Retina (tissue), 1 donor: ENCODE measurements around the gene FAM171A2.
A peak's percentile ranks its signal among the peaks of the same experiment; 100 is the strongest.
"Not testable (repeated sequence)": the region's sequence is repeated elsewhere in the genome, so short reads cannot be mapped to it uniquely, and the experiment has no call there.

Experiments
- DNase-seq: peaks from one replicate; pipeline ENCODE4 v3.0.0-alpha.2; 2016

The FAM171A2 gene

GRCh38 chr17:44360144-44360533, 3.5 kb downstream of the FAM171A2 start:
- no peak for DNase-seq

DNA sequence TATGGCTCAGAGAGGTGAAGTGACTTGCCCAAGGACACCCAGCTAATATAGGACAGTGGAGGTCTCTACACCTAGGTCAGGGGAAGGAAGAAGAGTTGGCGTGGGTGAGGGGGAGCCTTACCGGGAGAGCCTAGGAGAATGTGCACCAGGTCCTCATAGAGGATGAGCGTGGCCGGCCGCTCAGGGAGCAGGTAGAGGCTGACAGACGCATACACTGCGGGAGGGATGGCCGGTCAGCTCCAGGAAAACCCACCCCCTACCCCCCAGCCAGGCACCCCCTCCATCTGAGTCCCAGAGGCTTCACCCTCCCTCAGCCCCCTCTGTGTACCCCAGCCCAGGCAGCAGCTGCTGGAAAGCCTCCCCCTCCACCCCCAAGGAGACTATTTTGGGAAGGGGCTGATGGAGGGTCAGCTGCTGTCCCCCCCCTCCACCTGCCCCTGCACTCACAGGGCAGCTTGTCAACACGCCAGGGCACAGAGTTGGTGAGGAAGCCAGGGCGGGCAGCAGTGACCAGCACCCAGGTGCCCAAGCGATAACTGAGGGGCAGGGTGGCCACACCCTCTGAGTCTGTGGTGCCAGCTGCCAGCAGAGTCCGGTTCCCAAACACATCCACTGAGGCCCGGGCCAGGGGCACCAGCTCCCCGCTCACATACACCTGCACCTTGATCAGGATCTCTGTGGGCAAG, 4.1 kb downstream of the FAM171A2 start:
- DNase-seq, result no peak

DNA sequence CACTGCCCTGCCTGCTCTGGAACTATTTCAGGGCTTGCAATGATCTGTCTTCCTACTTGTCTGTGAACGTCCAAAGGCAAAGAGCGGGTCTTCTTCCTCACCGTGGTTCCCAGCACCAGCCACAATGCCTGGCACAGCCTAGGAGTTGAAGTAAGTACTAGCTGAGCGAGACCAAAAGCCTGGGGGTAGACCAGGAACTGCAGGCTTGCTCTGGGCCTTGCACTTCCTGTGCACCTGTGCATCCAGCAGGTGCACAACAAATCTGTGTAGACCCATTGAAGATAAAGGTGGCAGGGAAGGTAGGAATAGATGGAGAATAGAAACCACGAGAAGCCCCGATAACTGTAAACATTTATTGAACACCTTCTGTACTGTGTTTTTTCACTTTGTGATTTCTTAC, 4.6 kb downstream of the FAM171A2 start:
- DNase-seq, result no peak

- no peak for DNase-seq
Measured at GRCh38 chr17:44358066-44358465, 5.6 kb downstream of the FAM171A2 start.

- no peak for DNase-seq
Measured at GRCh38 chr17:44356241-44356640, 7.4 kb downstream of the FAM171A2 start.

DNA sequence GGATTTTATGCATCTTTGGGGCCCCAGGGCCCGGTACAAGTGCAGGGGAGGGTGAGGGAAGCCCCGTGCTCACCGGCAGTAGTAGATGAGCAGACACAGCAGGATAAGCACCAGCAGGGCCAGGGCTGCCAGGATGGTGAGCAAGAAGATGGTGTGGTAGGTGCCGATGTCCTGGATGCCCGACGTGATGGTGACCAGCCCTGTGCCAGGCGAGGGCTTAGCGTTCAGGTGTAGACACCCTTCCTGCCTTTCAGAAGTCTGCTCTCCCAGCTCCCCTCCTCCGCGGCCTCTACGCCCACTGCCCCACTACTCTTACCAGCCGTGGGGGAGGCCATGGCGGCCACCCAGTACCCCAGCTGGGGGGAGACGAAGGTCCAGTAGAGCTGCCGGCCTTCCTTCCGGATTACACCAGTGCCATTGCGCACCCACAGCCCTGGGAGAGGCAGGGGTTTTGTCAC, 8.0 kb downstream of the FAM171A2 start:
- no peak for DNase-seq

GRCh38 chr17:44354582-44355561, 8.8 kb downstream of the FAM171A2 start:
- peak; percentile 81 for DNase-seq

- no peak for DNase-seq
Measured at GRCh38 chr17:44353672-44354331, 9.9 kb downstream of the FAM171A2 start.

- DNase-seq, result no peak
Measured at GRCh38 chr17:44352828-44353671, 10.6 kb downstream of the FAM171A2 start.

DNA sequence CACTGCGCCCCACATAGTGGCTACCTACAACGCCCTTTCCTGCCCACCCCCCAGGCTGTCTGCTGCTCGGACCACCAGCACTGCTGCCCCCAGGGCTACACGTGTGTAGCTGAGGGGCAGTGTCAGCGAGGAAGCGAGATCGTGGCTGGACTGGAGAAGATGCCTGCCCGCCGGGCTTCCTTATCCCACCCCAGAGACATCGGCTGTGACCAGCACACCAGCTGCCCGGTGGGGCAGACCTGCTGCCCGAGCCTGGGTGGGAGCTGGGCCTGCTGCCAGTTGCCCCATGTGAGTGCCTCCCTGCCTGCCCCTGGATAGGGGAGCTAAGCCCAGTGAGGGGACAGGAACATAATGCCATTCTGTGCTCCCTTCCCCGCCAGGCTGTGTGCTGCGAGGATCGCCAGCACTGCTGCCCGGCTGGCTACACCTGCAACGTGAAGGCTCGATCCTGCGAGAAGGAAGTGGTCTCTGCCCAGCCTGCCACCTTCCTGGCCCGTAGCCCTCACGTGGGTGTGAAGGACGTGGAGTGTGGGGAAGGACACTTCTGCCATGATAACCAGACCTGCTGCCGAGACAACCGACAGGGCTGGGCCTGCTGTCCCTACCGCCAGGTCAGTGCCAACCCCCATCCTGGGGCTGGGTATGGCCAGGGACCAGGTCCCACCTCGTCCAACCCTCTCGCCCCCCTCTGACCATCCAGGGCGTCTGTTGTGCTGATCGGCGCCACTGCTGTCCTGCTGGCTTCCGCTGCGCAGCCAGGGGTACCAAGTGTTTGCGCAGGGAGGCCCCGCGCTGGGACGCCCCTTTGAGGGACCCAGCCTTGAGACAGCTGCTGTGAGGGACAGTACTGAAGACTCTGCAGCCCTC, 11.5 kb downstream of the FAM171A2 start:
- no peak for DNase-seq

DNA sequence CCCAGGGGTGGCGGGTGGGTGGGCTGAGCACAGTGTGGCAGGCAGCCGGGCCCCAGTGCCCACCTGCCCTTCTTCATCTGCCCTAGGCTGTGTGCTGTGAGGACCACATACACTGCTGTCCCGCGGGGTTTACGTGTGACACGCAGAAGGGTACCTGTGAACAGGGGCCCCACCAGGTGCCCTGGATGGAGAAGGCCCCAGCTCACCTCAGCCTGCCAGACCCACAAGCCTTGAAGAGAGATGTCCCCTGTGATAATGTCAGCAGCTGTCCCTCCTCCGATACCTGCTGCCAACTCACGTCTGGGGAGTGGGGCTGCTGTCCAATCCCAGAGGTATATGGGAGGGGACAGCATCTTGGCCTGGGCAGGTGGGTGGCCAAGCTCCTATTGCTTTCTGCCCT, 12.2 kb downstream of the FAM171A2 start:
- DNase-seq, result no peak

DNA sequence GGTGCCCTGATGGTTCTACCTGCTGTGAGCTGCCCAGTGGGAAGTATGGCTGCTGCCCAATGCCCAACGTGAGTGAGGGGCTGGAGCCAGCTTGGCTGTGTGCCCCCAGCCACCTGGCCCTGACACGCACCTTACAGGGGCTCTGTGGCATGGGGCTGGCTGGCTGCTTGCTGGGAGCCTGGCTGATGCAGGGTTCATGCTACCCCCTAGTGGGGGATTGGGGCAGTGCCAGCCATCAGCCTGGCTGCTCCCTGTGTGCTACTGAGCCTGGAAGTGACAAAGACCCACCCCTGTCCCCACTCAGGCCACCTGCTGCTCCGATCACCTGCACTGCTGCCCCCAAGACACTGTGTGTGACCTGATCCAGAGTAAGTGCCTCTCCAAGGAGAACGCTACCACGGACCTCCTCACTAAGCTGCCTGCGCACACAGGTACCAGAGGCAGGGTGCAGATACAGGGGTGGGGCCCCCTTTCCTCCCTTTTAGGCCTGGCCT, 12.9 kb downstream of the FAM171A2 start:
- DNase-seq, result peak; percentile 88

DNA sequence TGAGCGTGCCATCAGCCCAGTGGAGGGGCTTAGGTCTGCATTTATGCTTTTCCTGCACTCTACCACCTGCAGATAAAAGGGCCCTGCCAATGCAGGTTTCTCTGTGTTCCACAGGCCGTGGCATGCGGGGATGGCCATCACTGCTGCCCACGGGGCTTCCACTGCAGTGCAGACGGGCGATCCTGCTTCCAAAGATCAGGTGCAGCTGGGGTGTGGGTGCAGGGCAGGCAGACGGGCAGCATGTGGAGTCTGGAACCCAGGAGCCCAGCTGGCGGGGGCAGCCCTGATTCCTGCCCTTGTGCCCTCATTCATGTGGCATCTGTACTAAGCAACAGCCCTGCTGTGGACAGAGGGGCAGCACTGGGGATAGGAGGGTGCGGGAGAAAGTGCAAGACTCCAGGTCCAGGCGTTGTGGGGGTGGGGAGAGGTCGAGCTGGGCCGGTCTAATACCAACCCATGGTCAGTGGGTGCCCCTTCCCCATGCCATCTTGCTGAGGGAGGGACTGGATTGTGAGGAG, 14.0 kb downstream of the FAM171A2 start:
- no peak for DNase-seq

- no peak for DNase-seq
Measured at GRCh38 chr17:44348988-44349364, 14.7 kb downstream of the FAM171A2 start.

GRCh38 chr17:44348234-44348987, 15.2 kb downstream of the FAM171A2 start:
- DNase-seq, result no peak

- DNase-seq, result not testable (repeated sequence)
Measured at GRCh38 chr17:44347206-44348055, 16.2 kb downstream of the FAM171A2 start.

GRCh38 chr17:44346064-44346844, 17.4 kb downstream of the FAM171A2 start:
- peak; percentile 37 for DNase-seq

DNA sequence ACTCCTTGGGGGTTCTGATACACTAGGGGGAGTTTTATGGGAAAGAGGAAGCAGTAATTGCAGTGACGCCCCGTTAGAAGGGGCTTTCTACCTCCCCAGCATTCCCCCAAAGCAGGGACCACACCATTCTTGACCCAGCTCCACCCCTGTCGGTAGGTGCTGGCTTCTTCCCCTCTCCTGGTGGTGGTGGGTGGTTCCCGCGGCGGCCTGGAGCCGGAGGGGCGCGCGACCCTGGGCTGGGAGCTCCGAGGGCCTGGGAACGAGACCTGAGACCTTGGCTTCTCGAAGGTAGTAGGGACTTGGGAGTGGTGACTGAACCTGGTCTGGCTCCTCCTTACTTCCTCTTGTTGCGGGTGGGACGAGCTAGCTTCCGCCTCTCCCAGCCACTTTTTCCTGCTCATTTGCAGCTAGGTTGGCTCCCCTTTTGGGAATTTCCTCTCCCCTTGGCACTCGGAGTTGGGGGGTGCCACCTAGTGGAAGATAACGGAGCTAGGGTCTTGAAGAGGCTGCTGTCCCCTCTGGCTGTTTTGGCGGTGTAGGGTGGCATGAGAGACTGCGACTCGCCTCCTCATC, 18.1 kb downstream of the FAM171A2 start:
- peak; percentile 86 for DNase-seq
